HCT116 (cell line): ENCODE data around the gene CCDC197. TPM values are rescaled to one million over a fixed set of nuclear protein-coding genes. Genes with fewer than 3 reads are reported as not detected.

Experiments
- ATAC-seq: fragments of 200-7000 bp; cut with Tn5 transposase; 2 replicates; pipeline ENCODE4 v1.9.1; 2020; ENCODE audit warnings: mild to moderate bottlenecking, moderate library complexity
- BruUV-seq: library from RNA; stranded (reverse); fragments of 400-500 nt; replicated peaks from 2 replicates; lab custom pipeline; 2021; lab: Mats Ljungman, UMichigan
- CTCF ChIA-PET: fragments of 300-600 bp; sonication (Branson Sonifier 250); formaldehyde crosslinking; loops from one replicate; lab custom pipeline; 2021; ENCODE audit warnings: antibody characterized with exemption; lab: Charles Lee
- POLR2A ChIA-PET: fragments of 300-600, 350-600 bp; sonication (Branson Sonifier 250); formaldehyde crosslinking; loops from one replicate; lab custom pipeline; 2021; ENCODE audit warnings: antibody characterized with exemption; lab: Charles Lee
- RAD21 ChIA-PET, 2 experiments: fragments of 300-600 bp; sonication (Branson Sonifier 250); formaldehyde crosslinking; loops; one replicate each; lab custom pipeline; 2023; ENCODE audit warnings: low total read pairs in 2 of 2; ENCODE audit not compliant: uncharacterized antibody in 2 of 2, unreplicated experiment in 2 of 2, low non-redundant PET in 1 of 2; lab: Charles Lee
- DNase-seq: peaks from one replicate; pipeline ENCODE4 v3.0.0-alpha.2; 2010; ENCODE audit warnings: low read depth, low spot score
- H2AFZ ChIP-seq: fragments of 200-600 bp; shearing (Covaris generic), sonication (generic); 2 replicates; pipeline ENCODE4 v1.6.1; 2017; ENCODE audit warnings: low read depth, mixed run types, mixed read lengths, antibody characterized with exemption, low read length; ENCODE audit not compliant: poor library complexity, severe bottlenecking
- H3K27ac ChIP-seq: 2 replicates; pipeline ENCODE4 v1.5.1; 2012; ENCODE audit warnings: low read depth, low read length
- H3K27me3 ChIP-seq: fragments of 200-600 bp; sonication (generic); 2 replicates; pipeline ENCODE4 v1.6.1; 2016; ENCODE audit warnings: mixed run types, low read length, mixed read lengths; ENCODE audit not compliant: insufficient read depth
- H3K36me3 ChIP-seq, 2 experiments: fragments of 200-500 bp in 1 of 2; fragments of 200-600 bp in 1 of 2; sonication (Bioruptor generic) in 1 of 2; sonication (generic) in 1 of 2; 2 replicates each; pipeline versions ENCODE4 v1.5.1 to v1.6.1; 2014 to 2016; ENCODE audit warnings: low read length in 2 of 2, inconsistent platforms in 1 of 2, mixed read lengths in 1 of 2, mixed run types in 1 of 2; ENCODE audit not compliant: insufficient read depth in 2 of 2, control insufficient read depth in 1 of 2
- H3K4me1 ChIP-seq, 2 experiments: fragments of 200-600 bp in 1 of 2; sonication (generic) in 1 of 2; 2 replicates each; pipeline versions ENCODE4 v1.5.1 to v1.6.1; 2012 to 2017; ENCODE audit warnings: low read length in 2 of 2, inconsistent platforms in 1 of 2, mild to moderate bottlenecking in 1 of 2, mixed read lengths in 1 of 2, mixed run types in 1 of 2, moderate library complexity in 1 of 2; ENCODE audit not compliant: insufficient read depth in 2 of 2, control insufficient read depth in 1 of 2
- H3K4me2 ChIP-seq: fragments of 200-600 bp; sonication (generic); 2 replicates; pipeline ENCODE4 v1.6.1; 2017; ENCODE audit warnings: mixed run types, low read length, mixed read lengths
- H3K4me3 ChIP-seq, 2 experiments: fragments of 200-600 bp in 1 of 2; sonication (generic) in 1 of 2; replicated peaks in 1 of 2; 2 replicates each; pipeline ENCODE4 v1.5.1; 2011 to 2016; ENCODE audit warnings: low read length in 2 of 2, control low read depth in 1 of 2, low read depth in 1 of 2, mild to moderate bottlenecking in 1 of 2, mixed read lengths in 1 of 2, mixed run types in 1 of 2
- H3K79me2 ChIP-seq: fragments of 200-600 bp; sonication (generic); 2 replicates; pipeline ENCODE4 v1.6.1; 2017; ENCODE audit warnings: mild to moderate bottlenecking, mixed run types, low read length, moderate library complexity, mixed read lengths; ENCODE audit not compliant: insufficient read depth
- H3K9ac ChIP-seq: fragments of 200-600 bp; sonication (generic); 2 replicates; pipeline ENCODE4 v1.6.1; 2016; ENCODE audit warnings: low read length, mixed read lengths
- H3K9me2 ChIP-seq: fragments of 200-600 bp; sonication (generic), shearing (Covaris generic); 2 replicates; pipeline ENCODE4 v1.6.1; 2017; ENCODE audit warnings: mixed run types, mild to moderate bottlenecking, moderate library complexity; ENCODE audit not compliant: insufficient read depth
- H3K9me3 ChIP-seq, 2 experiments: fragments of 200-500 bp in 1 of 2; fragments of 200-600 bp in 1 of 2; sonication (Bioruptor generic) in 1 of 2; sonication (generic) in 1 of 2; 2 replicates each; pipeline ENCODE4 v1.6.1; 2014 to 2017; ENCODE audit warnings: low read length in 2 of 2, mixed read lengths in 2 of 2, inconsistent platforms in 1 of 2, low read depth in 1 of 2, mild to moderate bottlenecking in 1 of 2, mixed run types in 1 of 2, moderate library complexity in 1 of 2; ENCODE audit not compliant: control insufficient read depth in 1 of 2, insufficient read depth in 1 of 2
- H4K20me1 ChIP-seq: fragments of 200-600 bp; sonication (generic), shearing (Covaris generic); 2 replicates; pipeline ENCODE4 v1.6.1; 2017; ENCODE audit warnings: mixed run types, mild to moderate bottlenecking, moderate library complexity; ENCODE audit not compliant: insufficient read depth
- CEBPB ChIP-seq: IDR thresholded peaks from 2 replicates; pipeline ENCODE4 v1.6.1; 2012; ENCODE audit warnings: low read depth
- CTCF ChIP-seq, 3 experiments: fragments of 200-600 bp in 1 of 3; sonication (generic) in 1 of 3; IDR thresholded peaks in 2 of 3; conservative IDR thresholded peaks in 1 of 3; 2 replicates each; pipeline ENCODE4 v1.5.1; 2012 to 2017; ENCODE audit warnings: low read depth in 2 of 3, low read length in 2 of 3, antibody characterized with exemption in 1 of 3, borderline replicate concordance in 1 of 3, control low read depth in 1 of 3, mild to moderate bottlenecking in 1 of 3, mixed read lengths in 1 of 3, mixed run types in 1 of 3, moderate library complexity in 1 of 3; ENCODE audit not compliant: insufficient read depth in 1 of 3
- EZH2phosphoT487 ChIP-seq: fragments of 200-600 bp; IDR thresholded peaks from 2 replicates; pipeline ENCODE4 v1.6.1; 2018; ENCODE audit warnings: antibody characterized with exemption, borderline replicate concordance
- FOSL1 ChIP-seq: IDR thresholded peaks from 2 replicates; pipeline ENCODE4 v1.6.1; 2012; ENCODE audit warnings: low read depth
- JUND ChIP-seq: IDR thresholded peaks from 2 replicates; pipeline ENCODE4 v1.6.1; 2012
- MAX ChIP-seq: IDR thresholded peaks from 2 replicates; pipeline ENCODE4 v1.6.1; 2012
- POLR2A ChIP-seq: IDR thresholded peaks from 2 replicates; pipeline ENCODE4 v1.7.0; 2011; ENCODE audit warnings: borderline replicate concordance; ENCODE audit not compliant: insufficient read depth, insufficient read length; ENCODE audit errors: extremely low read depth
- POLR2AphosphoS5 ChIP-seq: IDR thresholded peaks from 2 replicates; pipeline ENCODE4 v1.6.1; 2011; ENCODE audit warnings: mild to moderate bottlenecking, low read depth, low read length, moderate library complexity
- RAD21 ChIP-seq: IDR thresholded peaks from 2 replicates; pipeline ENCODE4 v1.6.1; 2012; ENCODE audit warnings: low read depth, mild to moderate bottlenecking
- REST ChIP-seq: IDR thresholded peaks from 2 replicates; pipeline ENCODE4 v1.6.1; 2012; ENCODE audit warnings: low read depth
- SRF ChIP-seq: IDR thresholded peaks from 2 replicates; pipeline ENCODE4 v1.6.1; 2012; ENCODE audit warnings: low read depth
- TCF7L2 ChIP-seq: IDR thresholded peaks from 2 replicates; pipeline ENCODE4 v1.7.0; 2011; ENCODE audit warnings: borderline replicate concordance, inconsistent platforms; ENCODE audit not compliant: insufficient read depth, insufficient read length; ENCODE audit errors: extremely low read depth
- ZFX ChIP-seq: fragments of 450-650 bp; IDR thresholded peaks from 2 replicates; pipeline ENCODE4 v1.6.1; 2017
- intact Hi-C: fragments of 100-400 bp; cut with micrococcal nuclease; formaldehyde crosslinking; loops from 2 replicates; pipeline ENCODE4 v1.10.0; 2022
- total RNA-seq: library from RNA; stranded (reverse); gene quantifications from one replicate; pipeline ENCODE4 v1.2.1, GENCODE V29; 2021; ENCODE audit not compliant: unreplicated experiment

Gene CCDC197
- total RNA-seq, 1 experiment from 2014 or later: not detected

GRCh38 chr14:94024549-94024948 lies 27.4 kb downstream of the CCDC197 start:
- H3K9ac ChIP-seq: no peak overlapping the region
- no peak overlapping the region for H2AFZ ChIP-seq
- no peaks in the 10 kb centered on the region for H3K9me2 ChIP-seq
- H3K27ac ChIP-seq: no peak overlapping the region
- no peak for DNase-seq
- H3K4me2 ChIP-seq: no peak overlapping the region
- peaks cover 27 to 53% of the 10 kb centered on the region in 2 experiments for H3K4me1 ChIP-seq
- no peak overlapping the region for H3K4me3 ChIP-seq
- no TSS peak for BruUV-seq
- ATAC-seq: no peak
- RAD21 ChIA-PET: no interaction called here
- no peaks in the 10 kb centered on the region for H3K36me3 ChIP-seq
- H4K20me1 ChIP-seq: no peaks in the 10 kb centered on the region
- TF ChIP-seq FOSL1 (no peak), EZH2phosphoT487 (no peak), SRF (no peak), JUND (no peak), CTCF (IDR thresholded peaks at IDR 0.05 in 2 of 3, conservative IDR thresholded peaks at IDR 0.05 in 1 of 3; ENCODE audit: borderline replicate concordance in 1 of 3, insufficient read depth in 1 of 3, low read depth in 2 of 3, low read length in 2 of 3) (no peak)
- TF ChIP-seq, all 23 proteins: peak for 0
- Histone ChIP-seq H3K79me2 (no peaks in the 10 kb centered on the region; the same call in 1 of the 2 replicates), H3K9me3 (no peaks in the 10 kb centered on the region), H3K27me3 (no peaks in the 10 kb centered on the region)
- CTCF ChIA-PET: interaction anchor here (1.5 kb wide), 1 partner anchor 85 kb away, joined by 11 read pairs; no protein-coding TSS in a partner anchor
- intact Hi-C loops: no loop called here
- POLR2A ChIA-PET: no interaction called here

- Histone ChIP-seq H2AFZ (peak overlapping the region; percentile 89), H4K20me1 (no peaks in the 10 kb centered on the region), H3K9ac (peak overlapping the region; percentile 75), H3K36me3 (no peaks in the 10 kb centered on the region), H3K4me3 (peak overlapping the region; percentile 49 to 66), H3K27me3 (no peaks in the 10 kb centered on the region), H3K9me2 (no peaks in the 10 kb centered on the region), H3K79me2 (no peaks in the 10 kb centered on the region; the same call in 1 of the 2 replicates), H3K27ac (no peak overlapping the region), H3K4me2 (peak overlapping the region; percentile 93), H3K9me3 (no peaks in the 10 kb centered on the region), H3K4me1 (peaks cover 29 to 59% of the 10 kb centered on the region in 2 experiments)
- POLR2A ChIA-PET: interaction anchor here (0.6 kb wide), 1 partner anchor 10 kb away, joined by 3 read pairs; no protein-coding TSS in a partner anchor
- BruUV-seq: no TSS peak
- RAD21 ChIA-PET: interaction anchor here in 1 of 2 experiments (0.7 kb wide), 1 partner anchor 9 kb away, joined by 3 read pairs; no protein-coding TSS in a partner anchor
- CTCF ChIA-PET: interaction anchor here (1.0 to 1.5 kb wide), 6 partner anchors 11 to 111 kb away, joined by 3 to 11 read pairs (median 5); no protein-coding TSS in a partner anchor
- ATAC-seq: no peak; the same call in 1 of the 2 replicates
- no peak for DNase-seq
- TF ChIP-seq TCF7L2: no peak
- no peak for TF ChIP-seq ZFX
- TF ChIP-seq RAD21: no peak
- no peak for TF ChIP-seq MAX
- no peak for TF ChIP-seq FOSL1
- no peak for TF ChIP-seq CEBPB
- no peak for TF ChIP-seq EZH2phosphoT487
- no peak for TF ChIP-seq POLR2A
- TF ChIP-seq REST: no peak
- no peak for TF ChIP-seq POLR2AphosphoS5
- intact Hi-C loops: no loop called here
These were observed 28.6 kb downstream of the CCDC197 start for GRCh38 chr14:94025720-94026119.
